Glomerular visceral epithelial cell (primary cell): ENCODE results near the gene GPX3.

ENCODE experiments used
- DNase-seq: peaks from one replicate; pipeline ENCODE4 v3.0.0-alpha.2; 2016; ENCODE audit errors: extremely low spot score

Gene GPX3

DNA sequence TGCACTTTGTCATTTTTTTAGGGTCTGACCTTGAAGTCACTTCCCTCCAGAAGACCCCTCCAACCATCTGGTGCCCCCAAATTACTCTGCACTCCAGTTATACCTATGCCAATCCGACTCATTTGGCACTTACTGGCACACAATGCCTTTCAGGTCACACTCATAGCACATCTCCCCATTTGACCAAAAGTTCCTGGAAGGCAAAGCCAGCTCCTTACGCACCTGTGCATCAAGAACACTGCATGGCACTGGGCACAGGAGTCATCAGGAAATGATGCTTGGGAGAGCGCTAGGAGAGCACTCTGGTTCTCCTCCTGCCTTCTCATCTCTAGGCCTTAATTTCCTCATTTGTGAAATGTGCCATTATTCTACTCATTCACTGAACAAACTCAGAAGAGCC, 57.6 kb downstream of the GPX3 start:
- DNase-seq: no peak
